Gastrocnemius medialis (tissue), 4 donors: ENCODE results near the gene TYK2.

Source experiments
- CTCF ChIP-seq, 5 experiments: fragments of 450-650 bp in 3 of 5; fragments of 200-600 bp in 2 of 5; sonication (generic) in 2 of 5; IDR thresholded peaks in 4 of 5; conservative IDR thresholded peaks in 1 of 5; 1 replicate in 4 of 5; 2 replicates in 1 of 5; pipeline ENCODE4 v1.5.1; 2016 to 2019; ENCODE audit warnings: antibody characterized with exemption in 5 of 5, mild to moderate bottlenecking in 3 of 5, moderate library complexity in 3 of 5
- POLR2A ChIP-seq, 2 donors: fragments of 450-650 bp; IDR thresholded peaks; one replicate each; pipeline ENCODE4 v1.6.1; 2017; ENCODE audit warnings: antibody characterized with exemption in 2 of 2, mild to moderate bottlenecking in 2 of 2, moderate library complexity in 2 of 2

GRCh38 chr19:10398819-10399218 lies 18.4 kb upstream of the TYK2 start:
- TF ChIP-seq CTCF (IDR thresholded peaks at IDR 0.05 in 4 of 5, conservative IDR thresholded peaks at IDR 0.05 in 1 of 5) (no peak), POLR2A (IDR thresholded peaks at IDR 0.05) (no peak)
